ENCODE measurements around the gene VRK1.
A peak's percentile ranks its signal among the peaks of the same experiment; 100 is the strongest.

VRK1 gene

DNA sequence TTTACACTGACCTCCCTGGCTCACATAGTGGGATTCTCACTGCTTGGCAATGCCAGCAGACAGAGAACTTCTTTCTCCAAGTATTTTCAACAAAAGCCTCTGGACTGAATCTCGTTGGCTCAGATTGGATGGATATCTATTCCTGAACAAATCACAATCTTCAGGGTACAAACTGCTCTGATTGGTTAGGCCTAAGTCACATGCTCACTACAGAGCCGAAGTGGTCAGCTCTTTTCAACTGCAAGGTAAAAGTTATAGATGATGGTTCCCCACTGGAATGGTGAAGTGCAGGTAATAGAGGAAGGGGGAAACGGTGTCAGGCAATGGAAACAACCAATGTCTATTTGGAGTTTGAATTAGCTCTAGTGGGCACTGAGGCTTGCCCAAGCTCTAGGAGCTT is 16.7 kb upstream of the VRK1 start:
- DNase-seq (ENCODE audit: low spot score in 2 of 2) (no peak), ATAC-seq (no peak)
- H3K36me3 Mint-ChIP-seq, result no peaks in the 10 kb centered on the region
- no peak overlapping the region for H3K27ac Mint-ChIP-seq
- H3K4me1 Mint-ChIP-seq, result no peaks in the 10 kb centered on the region
- no peaks in the 10 kb centered on the region for H3K9me3 Mint-ChIP-seq
- H3K4me3 Mint-ChIP-seq, result no peak overlapping the region

DNA sequence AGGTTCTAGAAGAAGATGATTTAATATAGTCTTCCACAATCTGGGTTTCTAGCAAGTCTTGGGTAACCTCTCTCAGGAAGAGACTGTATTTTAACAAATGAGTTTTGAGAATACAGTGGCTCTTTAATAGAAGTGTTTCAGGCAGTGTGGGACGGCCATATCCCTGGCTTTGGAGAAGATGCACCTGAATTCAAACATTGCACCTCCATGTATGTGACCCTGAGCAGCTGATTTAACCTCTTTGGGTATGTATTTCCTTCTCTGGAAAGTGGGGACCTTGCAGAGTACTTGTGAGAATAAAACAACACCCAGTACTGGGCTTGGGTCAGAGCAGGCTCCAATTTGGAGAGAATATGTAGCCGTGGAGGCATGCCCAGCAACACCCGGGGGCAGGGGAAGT is 15.8 kb upstream of the VRK1 start:
- Mint-ChIP-seq H3K4me1 (no peaks in the 10 kb centered on the region), H3K27ac (no peak overlapping the region), H3K9me3 (no peaks in the 10 kb centered on the region), H3K36me3 (no peaks in the 10 kb centered on the region), H3K4me3 (no peak overlapping the region)
- ATAC-seq (no peak), DNase-seq (ENCODE audit: low spot score in 2 of 2) (no peak)

DNA sequence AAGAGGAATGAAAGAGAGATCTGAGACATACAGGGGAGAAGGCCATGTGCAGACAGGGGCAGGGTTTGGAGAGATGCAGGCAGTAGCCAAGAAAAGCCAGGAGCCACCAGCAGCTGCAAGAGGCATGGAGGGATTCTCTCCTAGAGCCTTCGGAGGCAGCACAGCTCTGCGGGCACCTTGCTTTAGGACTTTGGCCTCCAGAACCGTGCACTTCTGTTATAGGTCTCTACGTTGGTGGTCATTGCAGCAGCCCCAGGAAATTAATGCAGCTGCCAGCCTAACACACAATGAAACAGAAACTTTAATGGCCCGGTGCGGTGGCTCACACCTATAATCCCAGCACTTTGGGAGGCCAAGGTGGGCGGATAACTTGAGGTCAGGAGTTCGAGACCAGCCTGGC is 14.7 kb upstream of the VRK1 start:
- ATAC-seq, result no peak
- no peaks in the 10 kb centered on the region for H3K4me1 Mint-ChIP-seq
- DNase-seq (ENCODE audit: low spot score in 2 of 2), result no peak
- no peak overlapping the region for H3K4me3 Mint-ChIP-seq
- H3K36me3 Mint-ChIP-seq, result no peaks in the 10 kb centered on the region
- H3K9me3 Mint-ChIP-seq, result no peaks in the 10 kb centered on the region
- H3K27ac Mint-ChIP-seq, result no peak overlapping the region

DNA sequence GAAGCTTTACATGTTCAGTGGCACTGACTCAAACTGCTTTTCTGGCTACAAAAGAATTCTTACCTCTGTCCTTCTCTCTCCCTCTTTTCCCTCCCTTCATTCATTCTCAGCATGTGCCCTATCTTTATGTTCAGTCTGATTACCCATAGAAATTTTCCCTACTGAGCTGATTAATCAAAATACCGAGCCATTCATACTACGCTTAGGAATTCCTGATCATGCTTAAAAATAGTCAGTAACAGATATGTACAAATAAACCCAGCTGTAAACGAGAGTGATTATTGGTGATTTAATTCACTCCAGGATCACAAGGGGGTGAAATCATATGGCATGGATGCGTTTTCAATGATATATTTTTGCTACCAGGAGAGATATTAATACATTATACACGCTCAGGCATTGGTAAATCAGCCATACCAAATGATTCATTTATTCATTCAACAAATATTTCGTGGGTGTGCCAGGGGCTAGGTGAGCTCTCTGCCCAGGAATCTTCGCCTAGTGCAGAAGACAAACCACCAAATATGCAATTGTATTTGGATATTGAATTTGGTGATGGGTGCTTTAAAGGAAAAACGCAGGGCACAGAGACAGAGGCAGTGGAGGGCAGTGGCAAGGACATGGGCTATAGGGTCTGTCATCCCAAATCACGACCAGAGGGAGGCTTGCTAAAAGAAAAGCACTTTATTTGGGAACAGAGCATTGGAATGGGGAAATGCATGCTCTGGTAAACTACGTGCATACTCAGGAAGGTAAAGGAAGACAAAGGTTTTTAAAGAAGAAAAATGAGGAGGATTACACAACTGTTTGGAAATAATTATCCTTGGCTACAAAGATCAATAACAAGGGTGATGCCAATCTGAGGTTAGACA is 13.9 kb upstream of the VRK1 start:
- ATAC-seq (no peak), DNase-seq (ENCODE audit: low spot score in 2 of 2) (no peak)
- Mint-ChIP-seq H3K36me3 (no peaks in the 10 kb centered on the region), H3K4me3 (no peak overlapping the region), H3K9me3 (no peaks in the 10 kb centered on the region), H3K27ac (no peak overlapping the region), H3K4me1 (no peaks in the 10 kb centered on the region)

DNA sequence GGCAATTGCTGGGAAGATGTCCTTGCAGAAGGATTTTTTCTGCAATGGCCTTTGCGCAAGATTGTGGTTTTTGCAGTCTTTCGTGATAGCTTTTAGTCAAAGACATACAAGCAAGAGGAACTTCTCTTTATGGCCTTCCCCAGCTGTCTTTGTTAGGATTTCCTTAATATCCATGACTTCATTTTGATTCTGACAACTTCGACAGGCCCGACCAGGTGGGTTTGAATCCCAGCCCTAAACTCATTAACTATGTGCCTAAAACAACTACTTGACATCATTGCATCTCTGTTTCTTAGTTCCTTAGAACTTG is 13.3 kb upstream of the VRK1 start:
- no peaks in the 10 kb centered on the region for H3K36me3 Mint-ChIP-seq
- DNase-seq (ENCODE audit: low spot score in 2 of 2), result no peak
- no peak for ATAC-seq
- H3K27ac Mint-ChIP-seq, result no peak overlapping the region
- H3K4me1 Mint-ChIP-seq, result no peaks in the 10 kb centered on the region
- H3K9me3 Mint-ChIP-seq, result no peaks in the 10 kb centered on the region
- no peak overlapping the region for H3K4me3 Mint-ChIP-seq

DNA sequence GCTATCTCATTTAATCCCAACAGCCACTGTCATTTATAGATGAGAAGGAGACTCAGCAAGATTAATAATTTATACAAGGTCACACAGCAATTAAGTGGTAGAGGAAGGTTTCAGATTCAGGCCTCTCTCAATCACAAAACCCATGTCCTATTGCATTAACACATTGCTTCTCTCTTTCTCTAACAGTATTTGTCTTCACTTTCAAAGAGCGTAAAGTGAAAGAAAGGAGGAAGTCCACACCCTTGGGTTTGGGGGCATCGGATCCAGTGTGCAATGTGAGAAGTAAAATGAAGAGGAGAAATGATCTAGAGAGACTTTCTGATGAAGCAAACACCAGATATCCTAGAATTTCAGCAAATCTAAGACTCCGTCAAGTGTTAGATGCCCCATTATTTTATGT is 7.0 kb upstream of the VRK1 start:
- no peak for ATAC-seq
- Mint-ChIP-seq H3K27ac (no peak overlapping the region), H3K4me3 (no peak overlapping the region), H3K9me3 (no peaks in the 10 kb centered on the region), H3K36me3 (peaks cover 6% of the 10 kb centered on the region), H3K4me1 (peaks cover 8% of the 10 kb centered on the region)
- DNase-seq (ENCODE audit: low spot score in 2 of 2), result no peak

DNA sequence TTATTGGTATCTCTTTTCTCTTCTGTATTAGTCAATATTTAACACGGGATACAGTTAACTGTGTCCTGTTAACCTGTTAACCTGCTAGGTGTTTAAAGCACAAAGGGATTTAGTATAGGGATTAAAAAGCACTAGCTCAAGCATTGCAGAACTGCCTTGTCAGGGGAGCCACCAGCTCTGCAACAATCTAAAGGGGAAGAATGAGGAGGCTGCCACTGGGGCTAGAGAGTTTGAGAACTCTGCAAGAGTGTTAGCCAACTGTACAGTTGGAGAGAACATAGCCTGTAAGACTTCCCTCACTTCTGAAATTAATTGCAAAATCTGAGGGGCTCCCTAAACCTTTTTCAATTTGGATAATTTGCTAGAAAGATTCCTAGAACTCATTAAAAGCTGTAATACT is 6.5 kb upstream of the VRK1 start:
- H3K36me3 Mint-ChIP-seq, result peaks cover 6% of the 10 kb centered on the region
- H3K9me3 Mint-ChIP-seq, result no peaks in the 10 kb centered on the region
- peaks cover 12% of the 10 kb centered on the region for H3K4me1 Mint-ChIP-seq
- H3K4me3 Mint-ChIP-seq, result no peak overlapping the region
- ATAC-seq (no peak), DNase-seq (ENCODE audit: low spot score in 2 of 2) (no peak)
- H3K27ac Mint-ChIP-seq, result no peak overlapping the region

DNA sequence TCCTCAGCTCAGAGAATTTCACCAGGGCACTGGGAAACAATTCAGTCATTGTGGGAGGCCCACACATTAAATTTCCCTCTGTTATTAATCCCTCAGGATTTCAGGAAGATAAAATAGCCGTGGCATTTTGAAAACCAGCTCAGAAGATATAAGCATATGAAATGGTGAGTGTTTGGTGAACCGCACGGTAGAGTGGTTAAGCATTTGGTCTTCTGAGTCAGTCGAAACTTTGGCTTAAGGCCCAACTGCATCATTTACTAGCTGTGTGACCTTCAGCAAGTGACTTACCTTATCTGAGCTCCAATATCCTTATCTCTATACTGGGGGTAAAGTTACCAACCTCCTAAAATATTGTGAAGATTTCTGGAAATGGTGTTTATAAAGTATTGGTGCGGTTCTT is 5.2 kb upstream of the VRK1 start:
- H3K27ac Mint-ChIP-seq, result no peak overlapping the region
- H3K36me3 Mint-ChIP-seq, result peaks cover 6% of the 10 kb centered on the region
- peaks cover 12% of the 10 kb centered on the region for H3K4me1 Mint-ChIP-seq
- ATAC-seq (no peak), DNase-seq (ENCODE audit: low spot score in 2 of 2) (no peak)
- H3K9me3 Mint-ChIP-seq, result no peaks in the 10 kb centered on the region
- no peak overlapping the region for H3K4me3 Mint-ChIP-seq

DNA sequence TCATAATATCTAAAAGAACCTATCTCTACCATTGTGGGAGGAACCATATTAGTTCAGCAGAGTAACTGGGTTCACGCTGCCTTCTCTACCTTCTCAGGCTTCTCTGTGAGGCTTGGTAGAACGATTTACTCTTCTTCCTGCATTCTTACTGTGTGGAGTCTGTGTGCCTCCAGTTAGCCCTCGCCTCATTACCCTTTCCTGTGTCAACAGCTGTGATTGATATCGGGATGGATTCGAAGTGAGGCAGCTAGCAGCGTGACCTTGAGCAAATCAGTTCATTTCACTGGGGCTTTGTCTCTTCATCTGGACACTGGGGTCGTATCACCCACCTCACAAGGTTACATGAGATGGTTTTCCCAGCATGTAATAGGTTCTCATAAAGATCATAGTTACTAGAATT is 4.6 kb upstream of the VRK1 start:
- H3K36me3 Mint-ChIP-seq, result peaks cover 6% of the 10 kb centered on the region
- no peak overlapping the region for H3K27ac Mint-ChIP-seq
- ATAC-seq, result no peak
- peaks cover 12% of the 10 kb centered on the region for H3K4me1 Mint-ChIP-seq
- no peaks in the 10 kb centered on the region for H3K9me3 Mint-ChIP-seq
- no peak for DNase-seq (ENCODE audit: low spot score in 2 of 2)
- H3K4me3 Mint-ChIP-seq, result no peak overlapping the region

DNA sequence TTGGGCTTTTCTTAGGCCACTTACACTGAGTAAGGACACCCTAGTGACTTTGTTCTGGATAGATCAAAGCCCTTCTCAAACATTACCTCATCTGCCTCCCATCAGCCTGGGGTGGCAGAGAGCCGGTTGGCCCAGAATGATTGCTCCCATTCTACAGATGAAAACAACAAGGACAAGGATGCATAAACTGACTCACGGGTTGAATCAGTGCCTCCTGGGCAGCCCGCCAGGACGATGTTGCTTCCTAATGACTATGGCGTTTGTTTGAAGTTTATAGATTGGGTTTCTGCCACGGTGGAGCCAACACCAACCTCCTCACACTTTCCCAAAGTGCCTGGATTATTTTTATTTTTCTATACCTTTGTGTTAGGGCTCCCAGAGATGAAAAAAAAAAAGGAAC is 3.6 kb upstream of the VRK1 start:
- DNase-seq (ENCODE audit: low spot score in 2 of 2), result no peak
- ATAC-seq, result no peak
- Mint-ChIP-seq H3K4me1 (peaks cover 20% of the 10 kb centered on the region), H3K4me3 (no peak overlapping the region), H3K36me3 (peaks cover 6% of the 10 kb centered on the region), H3K9me3 (no peaks in the 10 kb centered on the region), H3K27ac (no peak overlapping the region)

DNA sequence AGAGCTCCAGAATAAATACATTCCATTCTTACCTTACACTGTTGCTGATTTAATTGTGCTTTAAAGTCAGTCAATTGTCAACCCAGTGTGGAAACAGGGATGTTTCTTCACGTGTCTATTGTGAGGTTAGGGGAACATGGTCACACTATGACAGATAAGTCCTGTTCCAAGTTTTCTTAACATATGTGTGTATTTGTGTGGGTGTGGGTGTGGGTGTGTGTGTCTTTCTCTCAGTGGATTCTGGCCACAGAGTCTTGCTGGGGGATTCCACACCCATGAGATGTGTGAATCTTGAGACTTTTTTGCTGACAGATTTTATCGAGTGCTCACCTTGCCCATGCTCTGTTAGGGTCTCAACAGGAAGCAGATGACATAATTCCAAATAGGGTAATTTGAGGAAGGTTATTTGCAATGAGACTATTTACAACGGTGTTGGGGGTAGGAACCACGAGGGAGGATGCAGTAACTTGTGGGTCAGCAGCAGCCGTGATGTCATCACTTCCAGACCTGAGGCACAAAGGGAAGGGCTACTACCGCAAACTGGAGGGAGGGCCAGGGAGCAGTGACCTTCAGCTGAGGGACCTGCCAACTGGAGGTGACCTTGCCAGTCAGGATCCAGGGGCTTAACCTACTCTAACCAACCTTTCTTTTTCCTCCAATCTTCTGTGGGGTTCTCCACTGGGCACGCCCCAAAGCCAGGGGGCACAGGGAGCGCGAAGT is 1.9 kb upstream of the VRK1 start:
- ATAC-seq (no peak), DNase-seq (ENCODE audit: low spot score in 2 of 2) (no peak)
- no peak overlapping the region for H3K27ac Mint-ChIP-seq
- no peak overlapping the region for H3K4me3 Mint-ChIP-seq
- no peaks in the 10 kb centered on the region for H3K9me3 Mint-ChIP-seq
- H3K4me1 Mint-ChIP-seq, result peaks cover 23% of the 10 kb centered on the region
- peaks cover 6% of the 10 kb centered on the region for H3K36me3 Mint-ChIP-seq

DNA sequence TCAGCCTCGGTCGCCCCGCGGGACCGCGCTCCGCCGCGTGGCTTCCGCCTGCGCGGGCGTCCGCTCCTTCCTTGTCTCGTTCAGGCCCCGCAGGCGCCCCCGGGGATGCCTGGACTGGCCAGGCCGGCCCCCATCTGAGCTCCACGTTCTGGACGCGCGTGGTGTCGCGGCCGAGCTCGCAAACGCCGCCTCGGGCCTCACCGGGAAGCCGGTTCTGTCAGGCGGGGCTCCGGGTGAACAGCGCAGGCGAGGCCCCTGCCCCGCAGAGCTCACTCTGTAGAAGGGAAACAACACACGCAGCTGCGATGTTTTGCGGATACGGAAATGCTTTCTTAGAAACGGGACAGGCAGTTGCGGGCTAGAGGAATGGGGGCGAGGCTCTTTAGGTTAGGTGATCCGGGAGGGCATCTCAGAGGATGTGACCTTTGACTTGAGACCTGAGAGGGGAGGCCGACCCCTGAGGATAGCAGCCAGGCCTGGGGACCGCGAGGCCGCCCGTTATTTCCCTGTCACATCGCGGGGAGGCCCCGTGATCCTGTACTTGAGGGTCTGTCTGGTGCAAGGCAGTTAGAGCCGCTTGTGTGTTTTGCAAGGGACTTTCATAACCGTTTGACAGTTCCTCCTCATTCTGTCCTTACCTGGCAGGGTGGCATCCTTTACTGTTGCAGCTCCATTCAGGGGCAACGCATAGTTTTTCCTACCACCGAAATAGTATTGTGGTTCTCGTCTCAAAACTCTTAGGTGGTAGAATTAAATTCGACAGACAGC is 584 bp downstream of the VRK1 start:
- DNase-seq (ENCODE audit: low spot score in 2 of 2) (peak in 1 of 2 donors; percentile 75), ATAC-seq (peak; percentile 62)
- no peaks in the 10 kb centered on the region for H3K9me3 Mint-ChIP-seq

DNA sequence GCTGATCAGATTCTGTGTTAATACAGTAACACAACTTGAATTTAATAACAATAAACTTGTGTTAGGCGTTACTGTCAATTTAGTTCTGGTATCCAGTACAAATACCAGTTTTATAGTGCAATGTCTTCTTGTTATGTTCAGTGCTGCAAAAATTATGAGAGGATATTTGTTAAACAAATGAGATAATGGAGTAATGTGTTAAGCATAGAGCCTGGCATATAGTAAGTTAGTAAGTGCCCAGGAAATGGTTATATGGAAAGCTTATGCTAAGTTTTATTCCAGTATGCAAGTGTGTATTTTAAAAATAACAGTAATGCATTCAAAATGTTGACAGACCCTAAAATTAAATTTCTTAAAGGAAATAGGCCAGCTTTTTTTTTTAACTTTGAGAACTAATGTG is 1.8 kb downstream of the VRK1 start:
- ATAC-seq (no peak), DNase-seq (ENCODE audit: low spot score in 2 of 2) (no peak)
- H3K4me1 Mint-ChIP-seq, result peaks cover 30% of the 10 kb centered on the region
- H3K27ac Mint-ChIP-seq, result no peak overlapping the region
- H3K9me3 Mint-ChIP-seq, result no peaks in the 10 kb centered on the region
- H3K36me3 Mint-ChIP-seq, result peaks cover 6% of the 10 kb centered on the region
- H3K4me3 Mint-ChIP-seq, result peak overlapping the region; percentile 89

More for the DNA sequence above, 584 bp downstream of the VRK1 start:
- peak overlapping the region; percentile 89 for H3K4me3 Mint-ChIP-seq
- H3K36me3 Mint-ChIP-seq, result peaks cover 6% of the 10 kb centered on the region
- peak overlapping the region; percentile 93 for H3K27ac Mint-ChIP-seq
- H3K4me1 Mint-ChIP-seq, result peaks cover 23% of the 10 kb centered on the region

DNA sequence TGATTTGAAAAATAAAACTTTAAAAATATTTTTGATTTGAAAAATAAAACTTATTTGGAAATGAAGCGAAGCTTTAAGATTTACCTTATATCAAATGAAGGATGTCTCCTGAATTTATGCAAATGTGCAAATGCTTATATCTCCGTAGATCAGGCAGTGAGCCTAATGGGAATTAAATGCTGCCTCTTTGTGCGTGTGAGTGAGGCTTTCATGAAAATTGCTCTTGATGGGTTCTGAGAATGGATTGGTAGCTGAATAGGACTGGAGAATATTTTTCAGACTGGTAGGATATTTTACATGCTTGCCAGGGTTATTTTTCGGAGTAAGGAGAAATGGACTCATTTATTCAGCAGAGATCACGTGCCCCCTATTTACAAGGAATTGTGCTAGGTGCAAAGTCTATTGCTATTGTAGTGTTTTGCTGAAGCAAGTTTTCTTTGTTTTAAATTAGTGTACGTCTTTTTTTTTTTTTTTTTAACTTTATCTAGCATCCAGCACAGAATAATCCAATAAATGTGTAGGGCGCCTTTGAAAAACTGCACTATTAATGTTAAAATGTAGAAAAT is 2.4 kb downstream of the VRK1 start:
- Mint-ChIP-seq H3K4me3 (no peak overlapping the region), H3K4me1 (peaks cover 36% of the 10 kb centered on the region)

DNA sequence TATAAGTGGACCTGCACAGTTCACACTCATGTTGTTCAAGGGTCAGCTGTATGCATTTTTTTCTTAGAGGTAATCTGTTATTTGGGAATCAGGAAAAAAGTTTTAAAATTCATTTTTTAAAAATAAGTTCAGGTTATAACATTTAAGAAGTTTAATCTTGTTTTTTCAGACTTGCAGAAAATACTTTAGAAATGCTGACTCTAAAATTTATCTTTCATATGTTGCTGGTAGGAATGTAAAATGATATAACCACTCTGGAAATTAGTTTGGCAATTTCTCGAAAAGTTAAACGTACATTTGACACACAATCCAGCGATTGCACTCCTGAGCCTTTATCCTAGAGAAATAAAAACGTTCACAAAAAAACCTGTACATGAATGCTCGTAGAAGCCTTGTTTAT is 4.7 kb downstream of the VRK1 start:
- Mint-ChIP-seq H3K9me3 (no peaks in the 10 kb centered on the region), H3K4me1 (peaks cover 38% of the 10 kb centered on the region), H3K4me3 (no peak overlapping the region), H3K36me3 (peaks cover 5% of the 10 kb centered on the region), H3K27ac (no peak overlapping the region)
- no peak for DNase-seq (ENCODE audit: low spot score in 2 of 2)
- no peak for ATAC-seq

More for the DNA sequence above, 2.4 kb downstream of the VRK1 start:
- Mint-ChIP-seq H3K27ac (no peak overlapping the region), H3K9me3 (no peaks in the 10 kb centered on the region), H3K36me3 (peaks cover 5% of the 10 kb centered on the region)
- no peak for ATAC-seq
- DNase-seq (ENCODE audit: low spot score in 2 of 2), result no peak

Measured in stimulated activated effector memory CD8-positive, alpha-beta T cell treated with anti-CD3 and anti-CD28 coated beads, Interleukin-12 subunit alpha, Interleukin-12 subunit beta, amount 100 ng/mL, for 72 hours (primary cell).